GM13976 (cell line): Measurements from ENCODE around the gene RSRP1.

Experiments
- DNase-seq: peaks from one replicate; pipeline ENCODE4 v3.0.0; 2012; ENCODE audit warnings: low spot score
- CTCF ChIP-seq: IDR thresholded peaks from 2 replicates; pipeline ENCODE4 v1.5.1; 2012; ENCODE audit warnings: borderline replicate concordance, mild to moderate bottlenecking; ENCODE audit not compliant: insufficient read depth; ENCODE audit errors: extremely low read depth, missing control alignments, control extremely low read depth
- in situ Hi-C: fragments of 300-500 bp; cut with MboI; formaldehyde crosslinking; loops from one replicate; pipeline ENCODE4 v1.12.0; 2022; ENCODE audit warnings: low sequenced_read_pairs, mixed read lengths, inconsistent platforms; ENCODE audit not compliant: unreplicated experiment

Gene RSRP1

GRCh38 chr1:25204797-25205480 lies 42.3 kb downstream of the RSRP1 start:
- peak; percentile 70 for DNase-seq
- in situ Hi-C loops: loop anchor here (10.0 kb wide), 1 partner anchor 360 kb away; no protein-coding TSS in a partner anchor
- peak; percentile 51 for TF ChIP-seq CTCF

GRCh38 chr1:25201006-25201405 lies 46.2 kb downstream of the RSRP1 start:
- no peak for DNase-seq
- in situ Hi-C loops: loop anchor here (10.0 kb wide), 1 partner anchor 356 kb away; no protein-coding TSS in a partner anchor
- TF ChIP-seq CTCF: no peak

- in situ Hi-C loops: loop anchor here (10.0 kb wide), 1 partner anchor 355 kb away; no protein-coding TSS in a partner anchor
- no peak for TF ChIP-seq CTCF
Observed at GRCh38 chr1:25199819-25200620, 47.2 kb downstream of the RSRP1 start.

GRCh38 chr1:25198663-25199252 lies 48.5 kb downstream of the RSRP1 start:
- in situ Hi-C loops: no loop called here
- no peak for DNase-seq
- no peak for TF ChIP-seq CTCF

More at GRCh38 chr1:25199819-25200620, 47.2 kb downstream of the RSRP1 start:
- no peak for DNase-seq

GRCh38 chr1:25197982-25198662 lies 49.1 kb downstream of the RSRP1 start:
- in situ Hi-C loops: no loop called here
- DNase-seq: no peak
- TF ChIP-seq CTCF: no peak
